H1 (cell line): ENCODE results near the gene SNX25. TPM values are rescaled to one million over a fixed set of nuclear protein-coding genes. Genes with fewer than 3 reads are reported as not detected.

ENCODE experiments used
- ATF3 ChIP-seq: IDR thresholded peaks from 2 replicates; pipeline ENCODE4 v1.6.1; 2011; ENCODE audit warnings: low read depth, mild to moderate bottlenecking, low read length; ENCODE audit not compliant: insufficient read depth
- CHD7 ChIP-seq: fragments of 300-600 bp; sonication (generic); IDR thresholded peaks from 2 replicates; pipeline ENCODE4 v1.7.1; 2012; ENCODE audit warnings: low read length, moderate library complexity, mild to moderate bottlenecking, inconsistent platforms; ENCODE audit not compliant: insufficient replicate concordance
- EP300 ChIP-seq, 2 experiments: IDR thresholded peaks; 1 replicate in 1 of 2; 2 replicates in 1 of 2; pipeline ENCODE4 v1.6.1; 2011 to 2012; ENCODE audit warnings: low read depth in 2 of 2, low read length in 2 of 2, mild to moderate bottlenecking in 2 of 2, borderline replicate concordance in 1 of 2, inconsistent platforms in 1 of 2, moderate library complexity in 1 of 2
- KDM4A ChIP-seq: IDR thresholded peaks from one replicate; pipeline ENCODE4 v1.7.1; 2012; ENCODE audit warnings: low read depth, mild to moderate bottlenecking, moderate library complexity, low read length, inconsistent platforms; ENCODE audit not compliant: severe bottlenecking
- MAFK ChIP-seq: IDR thresholded peaks from 2 replicates; pipeline ENCODE4 v1.6.1; 2012; ENCODE audit warnings: low read depth, mild to moderate bottlenecking, improper control_type of control experiment, low read length
- POLR2AphosphoS5 ChIP-seq: IDR thresholded peaks from 2 replicates; pipeline ENCODE4 v1.6.1; 2011; ENCODE audit warnings: low read depth, low read length
- POU5F1 ChIP-seq: IDR thresholded peaks from 2 replicates; pipeline ENCODE4 v1.6.1; 2011; ENCODE audit warnings: low read depth, mild to moderate bottlenecking, low read length, moderate library complexity
- RXRA ChIP-seq: IDR thresholded peaks from 2 replicates; pipeline ENCODE4 v1.6.1; 2011; ENCODE audit warnings: low read depth, mild to moderate bottlenecking, low read length, moderate library complexity; ENCODE audit not compliant: insufficient read depth
- SP2 ChIP-seq: IDR thresholded peaks from 2 replicates; pipeline ENCODE4 v1.6.1; 2012; ENCODE audit warnings: mild to moderate bottlenecking, low read length, inconsistent platforms
- TAF1 ChIP-seq: IDR thresholded peaks from 2 replicates; pipeline ENCODE4 v1.6.1; 2011; ENCODE audit warnings: mild to moderate bottlenecking, low read depth, low read length
- ZNF274 ChIP-seq: IDR thresholded peaks from 2 replicates; pipeline ENCODE4 v1.7.0; 2012; ENCODE audit warnings: low read length, borderline replicate concordance; ENCODE audit errors: extremely low read depth
- polyA plus RNA-seq, 7 experiments: library from polyadenylated mRNA; depleted of rRNA in 3 of 7; stranded (reverse) in 5 of 7; unstranded in 2 of 7; fragments of >200 nt in 5 of 7; fragments of 200-250 nt in 2 of 7; gene quantifications; 1 replicate in 5 of 7; 2 replicates in 1 of 7; 4 replicates in 1 of 7; pipeline versions ENCODE4 v1.2.1 to v1.2.3, GENCODE V29; 2011 to 2013; ENCODE audit warnings: missing spikeins in 2 of 7, mixed read lengths in 2 of 7
- total RNA-seq: library from RNA; stranded (reverse); fragmentation: NEBNext Ultra II Directional; extraction: Animal tissue kit (Norgen Biotek cat#: 25700); gene quantifications from 2 replicates; pipeline ENCODE4 v1.2.1, GENCODE V29; 2021

The SNX25 gene
- total and polyA plus RNA-seq, 2 of the 8 experiments (the other 6 are each of a cell fraction or from before 2014, with no cell fraction given): 5.4 to 19.9 TPM

- TF ChIP-seq CHD7: no peak
- TF ChIP-seq ATF3: no peak
- TF ChIP-seq POLR2AphosphoS5: no peak
- TF ChIP-seq RXRA: no peak
- no peak for TF ChIP-seq MAFK
- no peak for TF ChIP-seq SP2
- no peak for TF ChIP-seq ZNF274
- TF ChIP-seq KDM4A: no peak
- no peak for TF ChIP-seq TAF1
- no peak for TF ChIP-seq POU5F1
- no peak for TF ChIP-seq EP300 (IDR thresholded peaks at IDR 0.05; ENCODE audit: borderline replicate concordance in 1 of 2, low read depth in 2 of 2, low read length in 2 of 2)
Measured at GRCh38 chr4:185276036-185276435, 66.6 kb downstream of the SNX25 start (continued).
